Activated T-helper 1 cell treated with anti-CD3 and anti-CD28 coated beads, Interleukin-12 subunit alpha, Interleukin-12 subunit beta, Interleukin-2, Interleukin-4 antibody, amounts not matched to agents 30 ng/mL and 10 ng/mL and 1 ng/mL, durations not matched to agents 14 hours and 24 hours and 36 hours (primary cell): ENCODE results near the gene CAPZB. TPM values are rescaled to one million over a fixed set of nuclear protein-coding genes. Genes with fewer than 3 reads are reported as not detected.

Experiments
- DNase-seq: peaks from one replicate; pipeline ENCODE4 v3.0.0; 2021; ENCODE audit warnings: low spot score
- H3K27ac Mint-ChIP-seq: one replicate; pipeline ENCODE4 v1.8.0; 2021; ENCODE audit warnings: mild to moderate bottlenecking, mixed read lengths
- H3K27me3 Mint-ChIP-seq: one replicate; pipeline ENCODE4 v1.8.0; 2022; ENCODE audit warnings: mild to moderate bottlenecking, moderate library complexity, mixed read lengths; ENCODE audit not compliant: insufficient read depth
- H3K36me3 Mint-ChIP-seq: one replicate; pipeline ENCODE4 v1.8.0; 2021; ENCODE audit warnings: low read depth, mixed read lengths
- H3K4me1 Mint-ChIP-seq: one replicate; pipeline ENCODE4 v1.8.0; 2021; ENCODE audit warnings: low read depth, mixed read lengths
- H3K4me3 Mint-ChIP-seq: one replicate; pipeline ENCODE4 v1.8.0; 2021; ENCODE audit warnings: mild to moderate bottlenecking, moderate library complexity, mixed read lengths
- H3K9me3 Mint-ChIP-seq: one replicate; pipeline ENCODE4 v1.8.0; 2021; ENCODE audit warnings: mixed read lengths
- intact Hi-C: fragments of 100-400 bp; cut with micrococcal nuclease; formaldehyde crosslinking; loops from one replicate; pipeline ENCODE4 v1.15.1; 2024
- total RNA-seq: library from RNA; stranded (reverse); gene quantifications from 2 replicates; pipeline ENCODE4 v1.2.3, GENCODE V29; 2022

CAPZB gene
- total RNA-seq, 1 donor from 2014 or later: 323 TPM

- DNase-seq: no peak
- Mint-ChIP-seq H3K27me3 (no peaks in the 10 kb centered on the region), H3K36me3 (peaks cover 20% of the 10 kb centered on the region), H3K27ac (no peak overlapping the region), H3K4me3 (no peak overlapping the region), H3K9me3 (no peaks in the 10 kb centered on the region), H3K4me1 (peaks cover 14% of the 10 kb centered on the region)
- intact Hi-C loops: no loop called here
Observed at GRCh38 chr1:19339214-19339861, 146.0 kb downstream of the CAPZB start.

GRCh38 chr1:19338323-19338762 lies 147.0 kb downstream of the CAPZB start:
- Mint-ChIP-seq H3K4me3 (no peak overlapping the region), H3K27me3 (no peaks in the 10 kb centered on the region), H3K27ac (no peak overlapping the region), H3K9me3 (no peaks in the 10 kb centered on the region), H3K4me1 (peaks cover 14% of the 10 kb centered on the region), H3K36me3 (peaks cover 18% of the 10 kb centered on the region)
- no peak for DNase-seq
- intact Hi-C loops: no loop called here

- no peak for DNase-seq
- H3K4me3 Mint-ChIP-seq: no peak overlapping the region
- no peaks in the 10 kb centered on the region for H3K27me3 Mint-ChIP-seq
- H3K9me3 Mint-ChIP-seq: no peaks in the 10 kb centered on the region
- intact Hi-C loops: no loop called here
- H3K36me3 Mint-ChIP-seq: peaks cover 15% of the 10 kb centered on the region
- H3K27ac Mint-ChIP-seq: peak overlapping the region; percentile 58
- H3K4me1 Mint-ChIP-seq: peaks cover 14% of the 10 kb centered on the region
Observed at GRCh38 chr1:19337289-19337688, 148.1 kb downstream of the CAPZB start.

GRCh38 chr1:19336543-19336942 lies 148.8 kb downstream of the CAPZB start:
- Mint-ChIP-seq H3K4me3 (no peak overlapping the region), H3K27ac (peak overlapping the region; percentile 70)

GRCh38 chr1:19333587-19334354 lies 151.6 kb downstream of the CAPZB start:
- H3K27me3 Mint-ChIP-seq: no peaks in the 10 kb centered on the region
- no peaks in the 10 kb centered on the region for H3K9me3 Mint-ChIP-seq
- H3K4me1 Mint-ChIP-seq: peaks cover 10% of the 10 kb centered on the region
- intact Hi-C loops: no loop called here
- peaks cover 11% of the 10 kb centered on the region for H3K36me3 Mint-ChIP-seq
- no peak for DNase-seq
- no peak overlapping the region for H3K4me3 Mint-ChIP-seq
- peak overlapping the region; percentile 29 for H3K27ac Mint-ChIP-seq

More at GRCh38 chr1:19336543-19336942, 148.8 kb downstream of the CAPZB start:
- no peak for DNase-seq
- no peaks in the 10 kb centered on the region for H3K9me3 Mint-ChIP-seq
- peaks cover 15% of the 10 kb centered on the region for H3K36me3 Mint-ChIP-seq
- no peaks in the 10 kb centered on the region for H3K27me3 Mint-ChIP-seq
- H3K4me1 Mint-ChIP-seq: peaks cover 10% of the 10 kb centered on the region
- intact Hi-C loops: no loop called here

- Mint-ChIP-seq H3K36me3 (peaks cover 4% of the 10 kb centered on the region), H3K4me1 (peaks cover 10% of the 10 kb centered on the region), H3K4me3 (no peak overlapping the region), H3K27me3 (no peaks in the 10 kb centered on the region), H3K9me3 (no peaks in the 10 kb centered on the region), H3K27ac (no peak overlapping the region)
- intact Hi-C loops: no loop called here
- DNase-seq: no peak
Observed at GRCh38 chr1:19332832-19333231, 152.5 kb downstream of the CAPZB start.

- intact Hi-C loops: no loop called here
- Mint-ChIP-seq H3K4me3 (no peak overlapping the region), H3K4me1 (peaks cover 3% of the 10 kb centered on the region), H3K27me3 (no peaks in the 10 kb centered on the region), H3K9me3 (no peaks in the 10 kb centered on the region), H3K27ac (no peak overlapping the region), H3K36me3 (no peaks in the 10 kb centered on the region)
- DNase-seq: no peak
Observed at GRCh38 chr1:19331262-19331878, 154.0 kb downstream of the CAPZB start.

GRCh38 chr1:19330449-19331135 lies 154.7 kb downstream of the CAPZB start:
- intact Hi-C loops: no loop called here
- H3K27me3 Mint-ChIP-seq: no peaks in the 10 kb centered on the region

GRCh38 chr1:19329611-19330010 lies 155.7 kb downstream of the CAPZB start:
- H3K27me3 Mint-ChIP-seq: no peaks in the 10 kb centered on the region
- no peak overlapping the region for H3K4me3 Mint-ChIP-seq

More at GRCh38 chr1:19330449-19331135, 154.7 kb downstream of the CAPZB start:
- Mint-ChIP-seq H3K9me3 (no peaks in the 10 kb centered on the region), H3K4me3 (no peak overlapping the region), H3K27ac (peak overlapping the region; percentile 29), H3K4me1 (no peaks in the 10 kb centered on the region), H3K36me3 (no peaks in the 10 kb centered on the region)
- DNase-seq: no peak

GRCh38 chr1:19329188-19329587 lies 156.2 kb downstream of the CAPZB start:
- H3K9me3 Mint-ChIP-seq: no peaks in the 10 kb centered on the region
- H3K36me3 Mint-ChIP-seq: no peaks in the 10 kb centered on the region
- no peaks in the 10 kb centered on the region for H3K4me1 Mint-ChIP-seq
- intact Hi-C loops: no loop called here
- no peak for DNase-seq
- no peaks in the 10 kb centered on the region for H3K27me3 Mint-ChIP-seq
- H3K4me3 Mint-ChIP-seq: no peak overlapping the region
- H3K27ac Mint-ChIP-seq: no peak overlapping the region

More at GRCh38 chr1:19329611-19330010, 155.7 kb downstream of the CAPZB start:
- Mint-ChIP-seq H3K4me1 (no peaks in the 10 kb centered on the region), H3K9me3 (no peaks in the 10 kb centered on the region), H3K27ac (no peak overlapping the region), H3K36me3 (no peaks in the 10 kb centered on the region)
- DNase-seq: no peak
- intact Hi-C loops: no loop called here

- H3K9me3 Mint-ChIP-seq: no peaks in the 10 kb centered on the region
- no peak for DNase-seq
- H3K27me3 Mint-ChIP-seq: no peaks in the 10 kb centered on the region
- no peaks in the 10 kb centered on the region for H3K36me3 Mint-ChIP-seq
- no peaks in the 10 kb centered on the region for H3K4me1 Mint-ChIP-seq
- H3K4me3 Mint-ChIP-seq: no peak overlapping the region
- no peak overlapping the region for H3K27ac Mint-ChIP-seq
- intact Hi-C loops: no loop called here
Observed at GRCh38 chr1:19328486-19328885, 156.9 kb downstream of the CAPZB start.

- H3K9me3 Mint-ChIP-seq: no peaks in the 10 kb centered on the region
Observed at GRCh38 chr1:19327736-19328135, 157.6 kb downstream of the CAPZB start.

More at GRCh38 chr1:19327736-19328135, 157.6 kb downstream of the CAPZB start:
- no peaks in the 10 kb centered on the region for H3K27me3 Mint-ChIP-seq
- H3K4me1 Mint-ChIP-seq: no peaks in the 10 kb centered on the region
- DNase-seq: no peak
- H3K4me3 Mint-ChIP-seq: no peak overlapping the region
- H3K36me3 Mint-ChIP-seq: no peaks in the 10 kb centered on the region
- intact Hi-C loops: no loop called here
- H3K27ac Mint-ChIP-seq: no peak overlapping the region
